Testis (tissue), 2 donors: ENCODE data around the gene CFAP46.

Experiments
- POLR2A ChIP-seq: fragments of 450-650 bp; IDR thresholded peaks from one replicate; pipeline ENCODE4 v1.6.1; 2017; ENCODE audit warnings: antibody characterized with exemption, mild to moderate bottlenecking, moderate library complexity
- TF ChIP-seq, protein P1 (sequence below), 3 experiments: fragments of 450-650 bp in 2 of 3; fragments of 200-600 bp in 1 of 3; sonication (generic) in 1 of 3; IDR thresholded peaks; one replicate each; pipeline ENCODE4 v1.5.1; 2016 to 2019; ENCODE audit warnings: antibody characterized with exemption in 3 of 3, mild to moderate bottlenecking in 2 of 3, moderate library complexity in 1 of 3

DNA sequence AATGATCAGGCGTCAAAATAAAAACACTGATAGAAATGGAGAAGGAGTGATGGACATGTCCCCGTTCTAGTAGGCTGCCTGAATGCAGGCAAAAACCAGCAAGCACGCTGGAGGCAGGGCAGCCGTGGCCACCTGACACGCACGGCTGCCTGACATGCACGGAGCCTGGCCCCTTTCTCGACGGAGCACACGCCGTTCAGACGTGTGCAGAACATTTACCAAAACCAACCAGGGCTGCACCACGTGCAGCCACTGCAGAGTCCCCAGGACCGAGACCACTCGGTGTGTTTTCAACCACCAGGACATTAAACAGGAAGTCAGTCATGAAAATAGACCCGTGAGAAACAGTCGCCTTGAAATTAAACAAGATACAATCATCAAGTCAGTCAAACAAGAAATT is 94.5 kb downstream of the CFAP46 start:
- TF ChIP-seq, protein P1, sequence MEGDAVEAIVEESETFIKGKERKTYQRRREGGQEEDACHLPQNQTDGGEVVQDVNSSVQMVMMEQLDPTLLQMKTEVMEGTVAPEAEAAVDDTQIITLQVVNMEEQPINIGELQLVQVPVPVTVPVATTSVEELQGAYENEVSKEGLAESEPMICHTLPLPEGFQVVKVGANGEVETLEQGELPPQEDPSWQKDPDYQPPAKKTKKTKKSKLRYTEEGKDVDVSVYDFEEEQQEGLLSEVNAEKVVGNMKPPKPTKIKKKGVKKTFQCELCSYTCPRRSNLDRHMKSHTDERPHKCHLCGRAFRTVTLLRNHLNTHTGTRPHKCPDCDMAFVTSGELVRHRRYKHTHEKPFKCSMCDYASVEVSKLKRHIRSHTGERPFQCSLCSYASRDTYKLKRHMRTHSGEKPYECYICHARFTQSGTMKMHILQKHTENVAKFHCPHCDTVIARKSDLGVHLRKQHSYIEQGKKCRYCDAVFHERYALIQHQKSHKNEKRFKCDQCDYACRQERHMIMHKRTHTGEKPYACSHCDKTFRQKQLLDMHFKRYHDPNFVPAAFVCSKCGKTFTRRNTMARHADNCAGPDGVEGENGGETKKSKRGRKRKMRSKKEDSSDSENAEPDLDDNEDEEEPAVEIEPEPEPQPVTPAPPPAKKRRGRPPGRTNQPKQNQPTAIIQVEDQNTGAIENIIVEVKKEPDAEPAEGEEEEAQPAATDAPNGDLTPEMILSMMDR (IDR thresholded peaks at IDR 0.05) = no peak
- no peak for TF ChIP-seq POLR2A
